Left renal pelvis (tissue), 4 donors: Measurements from ENCODE around the gene AMHR2. TPM values are rescaled to one million over a fixed set of nuclear protein-coding genes. Genes with fewer than 3 reads are reported as not detected.

ENCODE experiments used
- DNase-seq, 4 donors: peaks; one replicate each; pipeline ENCODE4 v3.0.0-alpha.2; 2013; ENCODE audit warnings: low read depth in 4 of 4, low spot score in 3 of 4
- polyA plus RNA-seq, 4 donors: library from polyadenylated mRNA; unstranded; fragments of 120-200 nt; gene quantifications; one replicate each; pipeline ENCODE4 v1.2.1, GENCODE V29; 2013; ENCODE audit not compliant: insufficient read length in 4 of 4

The AMHR2 gene
- polyA plus RNA-seq, 4 donors = 0.16 to 0.63 (median 0.53) TPM

- peak; percentile 95 to 99 (median 97) for DNase-seq
Observed at GRCh38 chr12:53451661-53452158, 28.1 kb downstream of the AMHR2 start, which contains the start of gene PCBP2. TSS of gene PCBP2 (plus strand) at chr12:53452102. CDS start at chr12:53454801, 2,699 bp downstream.

GRCh38 chr12:53452159-53453077, 28.8 kb downstream of the AMHR2 start:
- DNase-seq = peak in 3 of 4 donors; percentile 70 to 73 (median 72)

GRCh38 chr12:53453953-53454640, 30.4 kb downstream of the AMHR2 start:
- no peak for DNase-seq

- DNase-seq = no peak
Observed at GRCh38 chr12:53454707-53455106, 31.1 kb downstream of the AMHR2 start.

GRCh38 chr12:53456654-53457366, 33.2 kb downstream of the AMHR2 start:
- no peak for DNase-seq

- no peak for DNase-seq
Observed at GRCh38 chr12:53459097-53459496, 35.4 kb downstream of the AMHR2 start.

- no peak for DNase-seq
Observed at GRCh38 chr12:53461059-53461458, 37.4 kb downstream of the AMHR2 start.

GRCh38 chr12:53461591-53461990, 37.9 kb downstream of the AMHR2 start:
- DNase-seq = no peak

- DNase-seq = no peak
Observed at GRCh38 chr12:53462935-53463334, 39.3 kb downstream of the AMHR2 start.

GRCh38 chr12:53463802-53464560, 40.3 kb downstream of the AMHR2 start:
- DNase-seq = no peak

- no peak for DNase-seq
Observed at GRCh38 chr12:53464685-53465418, 41.2 kb downstream of the AMHR2 start.

GRCh38 chr12:53465679-53466078, 42.0 kb downstream of the AMHR2 start:
- DNase-seq = no peak

- no peak for DNase-seq
Observed at GRCh38 chr12:53466640-53467039, 43.0 kb downstream of the AMHR2 start.

- no peak for DNase-seq
Observed at GRCh38 chr12:53467082-53467481, 43.4 kb downstream of the AMHR2 start.

GRCh38 chr12:53467880-53468279, 44.2 kb downstream of the AMHR2 start:
- no peak for DNase-seq

GRCh38 chr12:53468282-53468681, 44.6 kb downstream of the AMHR2 start:
- DNase-seq = no peak

- no peak for DNase-seq
Observed at GRCh38 chr12:53472056-53472582, 48.5 kb downstream of the AMHR2 start.

- no peak for DNase-seq
Observed at GRCh38 chr12:53474077-53474476, 50.4 kb downstream of the AMHR2 start.

GRCh38 chr12:53474819-53475218, 51.2 kb downstream of the AMHR2 start:
- DNase-seq = no peak
